ENCODE measurements around the gene COX7B2.

COX7B2 gene

DNA sequence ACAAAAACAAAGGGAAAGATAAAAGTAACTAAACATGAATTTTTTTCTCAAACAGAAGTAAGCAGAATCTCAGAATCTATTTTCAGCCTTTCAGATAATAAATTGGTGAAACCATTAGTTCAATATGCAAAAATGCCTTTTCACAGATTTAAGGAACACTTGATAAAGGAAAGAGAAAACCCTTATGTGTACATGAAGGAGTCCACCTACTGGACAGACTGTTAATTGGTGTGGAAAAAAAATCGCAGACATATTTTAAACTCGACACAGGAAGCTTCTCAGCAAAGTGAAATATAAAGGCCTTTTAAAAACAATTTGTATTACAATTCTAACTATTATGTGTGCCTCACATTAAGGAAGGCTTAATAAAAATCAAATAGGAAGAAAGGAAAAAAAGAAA lies 22.3 kb downstream of the COX7B2 start:
- DNase-seq: no peak

DNA sequence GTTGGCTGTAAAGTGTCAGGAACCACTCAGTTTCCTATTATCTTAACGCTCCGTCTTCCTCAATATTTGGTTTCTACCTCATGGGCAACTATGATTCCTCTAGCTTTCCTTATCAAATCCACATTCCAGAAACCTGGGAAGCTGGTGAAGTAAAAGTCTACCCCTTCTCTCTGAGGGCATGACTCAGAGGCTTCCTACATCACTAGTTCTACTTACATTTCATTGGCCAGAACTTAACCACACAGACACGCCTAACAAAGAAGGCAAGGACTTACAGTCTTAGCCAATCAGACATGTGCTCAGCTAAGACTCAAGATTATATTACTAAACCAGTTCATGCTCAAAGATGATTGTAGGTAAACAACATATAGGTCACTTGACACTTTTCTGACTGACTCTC lies 30.4 kb downstream of the COX7B2 start:
- no peak for DNase-seq

DNA sequence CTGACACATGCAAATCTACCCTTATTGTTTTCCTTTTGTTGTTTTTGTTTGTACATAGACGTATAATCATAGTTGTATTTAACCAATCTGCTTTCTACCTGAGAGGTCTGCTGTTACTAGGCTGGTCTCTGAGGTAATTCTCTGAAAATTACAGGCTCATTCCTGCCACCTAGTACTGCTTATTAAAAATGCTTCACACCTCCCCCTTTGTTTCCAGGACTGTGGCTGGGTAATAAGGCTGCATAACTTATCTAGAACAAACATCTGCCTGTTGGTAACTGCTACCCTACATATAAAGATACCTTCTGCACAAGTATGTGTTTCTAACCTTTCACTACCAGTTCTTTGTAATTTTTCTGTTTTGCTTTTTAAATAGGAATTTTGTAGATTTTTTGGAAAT lies 34.2 kb downstream of the COX7B2 start:
- no peak for DNase-seq

DNA sequence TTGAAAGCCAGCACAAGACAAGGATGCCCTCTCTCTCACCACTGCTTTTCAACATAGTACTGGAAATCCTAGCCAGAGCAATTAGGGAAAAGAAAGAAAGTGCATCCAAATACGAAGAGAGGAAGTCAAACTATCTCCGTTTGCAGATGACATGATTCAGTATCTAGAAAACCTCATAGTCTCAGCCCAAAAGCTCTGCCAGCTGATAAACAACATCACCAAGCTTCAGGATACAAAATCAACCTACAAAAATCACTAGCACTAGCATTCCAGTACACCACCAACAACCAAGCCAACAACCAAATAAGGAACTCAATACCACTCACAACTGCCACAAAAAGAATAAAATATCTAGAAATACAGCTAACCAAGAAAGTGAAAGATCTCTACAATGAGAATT lies 38.6 kb downstream of the COX7B2 start:
- no peak for DNase-seq

DNA sequence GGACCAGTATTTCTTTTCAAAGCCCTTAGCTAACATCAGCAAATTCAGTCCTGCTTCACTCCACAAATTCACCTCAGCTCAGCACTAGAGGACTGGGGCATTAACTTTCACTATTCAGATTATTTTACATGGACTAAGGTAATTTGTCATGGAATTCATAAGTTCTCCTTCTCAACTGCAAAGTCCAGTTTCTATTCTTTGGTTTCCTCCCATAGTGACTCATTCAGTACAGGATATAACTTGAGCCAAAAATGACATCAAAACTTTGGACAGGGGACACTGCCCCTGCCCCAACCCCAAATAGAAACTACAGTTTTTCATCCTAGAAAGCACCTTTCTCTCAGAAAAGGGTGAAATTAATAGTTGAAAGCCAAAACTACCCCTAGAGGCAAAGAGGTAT lies 52.7 kb downstream of the COX7B2 start:
- DNase-seq: no peak

DNA sequence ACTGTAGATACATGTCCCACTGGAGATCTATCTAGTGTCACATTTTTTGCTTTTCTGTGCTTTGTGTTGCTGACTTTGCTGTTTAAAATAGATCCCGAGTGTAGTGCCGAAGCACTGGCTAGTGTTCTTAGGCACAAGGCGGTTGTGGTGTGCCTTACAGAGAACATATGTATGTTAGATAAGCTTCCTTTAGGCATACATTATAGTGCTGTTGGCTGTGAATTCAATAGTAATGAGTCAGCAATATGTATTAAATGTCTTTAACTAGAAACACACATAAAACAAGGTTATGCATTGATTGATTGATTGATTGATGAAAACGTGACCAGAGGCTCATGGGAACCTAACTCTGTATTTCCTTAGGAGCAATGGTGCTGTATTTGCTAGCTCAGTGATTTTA lies 56.2 kb downstream of the COX7B2 start:
- no peak for DNase-seq

DNA sequence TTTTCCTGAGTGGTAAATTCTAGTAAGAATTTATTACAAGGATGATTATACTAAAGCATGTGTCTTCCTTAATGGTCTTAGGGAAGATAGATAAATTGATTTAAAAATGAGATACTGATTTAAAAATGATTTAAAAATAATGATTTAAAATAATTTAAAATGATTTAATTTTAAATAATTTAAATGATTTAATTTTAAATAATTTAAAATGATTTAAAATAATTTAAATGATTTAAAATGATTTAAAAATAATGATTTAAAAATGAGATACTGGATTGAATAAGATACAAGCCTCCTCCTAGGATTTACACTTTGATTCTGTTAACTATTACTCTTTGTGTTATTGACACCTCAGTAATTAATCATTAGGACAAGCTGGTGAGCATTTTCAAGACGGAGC lies 59.0 kb downstream of the COX7B2 start:
- DNase-seq: no peak

DNA sequence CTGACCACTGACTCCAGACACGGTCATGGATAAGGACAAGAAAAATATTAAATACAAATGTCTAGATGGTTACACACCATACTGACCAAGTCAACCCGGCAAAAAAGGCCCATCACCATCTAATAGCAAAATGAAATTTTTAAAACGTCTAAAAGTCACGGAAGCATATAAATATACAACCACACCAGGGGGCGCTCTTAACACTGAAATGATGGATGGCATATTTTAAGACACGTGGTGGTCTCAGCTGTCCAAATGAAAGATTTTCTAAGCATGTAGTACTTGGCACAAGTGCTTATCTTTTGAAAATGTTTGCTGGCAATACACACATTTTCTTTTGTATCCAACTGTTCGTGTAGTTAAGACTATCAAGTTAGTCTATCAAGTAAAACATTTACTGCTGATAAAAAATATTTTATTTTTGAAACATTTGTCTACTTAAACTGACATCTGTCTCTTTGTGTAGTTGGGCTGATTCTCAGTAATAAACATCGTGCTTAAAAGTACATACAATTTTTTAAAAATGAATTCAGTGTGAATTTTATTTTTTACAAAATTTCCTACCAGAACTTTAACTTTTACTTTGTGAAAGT lies 64.6 kb downstream of the COX7B2 start:
- DNase-seq: peak; percentile 43

DNA sequence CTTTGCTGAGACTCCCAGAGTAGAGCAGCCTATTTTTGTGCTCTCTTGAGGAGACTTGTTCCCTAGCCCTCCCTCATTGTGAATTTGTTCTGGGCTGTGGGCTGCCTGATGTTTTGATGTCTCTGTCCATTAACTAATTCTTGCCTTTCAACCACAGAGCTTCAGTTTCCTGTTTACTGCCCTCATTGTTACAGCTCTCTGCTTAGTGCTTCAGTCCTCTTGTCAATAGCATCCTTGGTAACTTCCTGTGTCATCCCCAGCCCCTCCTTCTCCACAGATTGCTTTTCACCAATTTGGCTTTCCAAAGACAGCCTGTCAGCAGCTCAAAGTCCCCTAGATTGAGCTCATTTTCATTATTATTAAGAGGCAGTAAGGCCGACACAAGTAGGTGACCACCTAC lies 69.9 kb downstream of the COX7B2 start:
- DNase-seq: no peak

DNA sequence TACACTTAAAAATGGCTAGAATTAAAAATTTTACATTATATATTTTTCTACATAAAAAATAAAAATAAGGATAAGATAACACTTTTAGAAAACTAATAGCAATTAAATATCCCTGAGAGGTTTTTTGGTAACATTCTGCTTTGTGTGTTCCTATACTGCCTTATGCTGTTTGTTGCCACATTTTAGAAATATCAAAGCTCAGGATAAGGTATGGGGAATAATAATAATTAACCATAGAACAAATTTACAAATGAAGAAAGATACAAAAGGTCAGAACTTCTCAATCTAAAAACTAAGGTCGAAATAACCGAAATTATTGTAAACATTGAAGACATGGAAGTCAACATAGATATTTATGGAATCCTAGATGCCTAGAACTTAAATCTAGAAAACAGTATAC lies 71.4 kb downstream of the COX7B2 start:
- no peak for DNase-seq

DNA sequence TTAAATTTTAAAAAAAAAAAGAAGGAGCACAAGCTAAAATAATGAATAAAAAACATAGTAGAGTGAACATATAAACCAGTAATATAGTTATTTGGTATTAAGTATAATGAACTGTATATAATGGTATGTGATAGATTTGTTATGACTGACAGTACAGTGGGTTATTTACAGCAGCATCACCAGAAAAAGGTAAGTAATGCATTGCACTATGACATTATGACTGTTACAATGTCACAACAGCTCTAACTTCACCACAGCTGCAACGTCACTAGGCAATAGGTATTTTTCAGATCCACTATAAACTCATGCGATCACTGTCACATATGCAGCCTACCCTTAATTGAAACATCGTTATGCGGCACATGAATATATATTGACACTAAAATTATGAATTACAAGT lies 72.5 kb downstream of the COX7B2 start:
- DNase-seq: no peak

DNA sequence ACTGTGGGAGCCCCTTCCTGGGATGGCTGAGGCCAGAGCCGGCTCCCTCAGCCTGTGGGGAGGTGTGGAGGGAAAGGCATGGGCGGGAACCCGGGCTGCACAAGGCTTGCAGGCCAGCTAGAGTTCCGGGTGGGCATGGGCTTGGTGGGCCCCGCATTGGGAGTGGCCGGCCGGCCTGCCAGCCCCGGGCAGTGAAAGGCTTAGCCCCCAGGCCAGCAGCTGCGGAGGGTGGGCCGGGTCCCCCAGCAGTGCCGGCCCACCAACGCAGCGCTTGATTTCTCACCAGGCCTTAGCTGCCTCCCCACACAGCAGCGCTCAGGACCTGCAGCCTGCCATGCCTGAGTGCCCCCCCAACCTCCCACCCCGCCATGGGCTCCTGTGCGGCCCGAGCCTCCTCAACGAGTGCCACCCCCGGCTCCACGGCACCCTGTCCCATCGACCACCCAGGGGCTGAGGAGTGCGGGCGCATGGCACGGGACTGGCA lies 78.0 kb downstream of the COX7B2 start:
- no peak for DNase-seq

DNA sequence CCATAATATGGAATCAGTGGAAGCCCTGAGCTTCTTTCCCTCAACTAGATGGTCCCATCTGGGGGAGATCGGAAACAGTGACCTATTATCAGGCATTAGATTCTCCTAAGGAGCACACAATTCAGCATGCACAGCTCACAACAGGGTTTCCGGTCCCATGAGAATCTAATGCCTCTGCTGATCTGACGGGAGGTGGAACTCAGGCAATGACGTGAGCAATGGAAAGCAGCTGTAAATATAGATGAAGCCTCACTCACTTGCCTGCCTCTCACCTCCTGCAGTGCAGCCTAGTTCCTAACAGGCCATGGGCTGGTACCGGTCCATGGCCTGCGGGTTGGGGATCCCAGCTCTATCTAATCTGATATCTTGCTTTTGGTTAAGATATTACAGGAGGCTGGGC lies 88.9 kb downstream of the COX7B2 start:
- DNase-seq: no peak

DNA sequence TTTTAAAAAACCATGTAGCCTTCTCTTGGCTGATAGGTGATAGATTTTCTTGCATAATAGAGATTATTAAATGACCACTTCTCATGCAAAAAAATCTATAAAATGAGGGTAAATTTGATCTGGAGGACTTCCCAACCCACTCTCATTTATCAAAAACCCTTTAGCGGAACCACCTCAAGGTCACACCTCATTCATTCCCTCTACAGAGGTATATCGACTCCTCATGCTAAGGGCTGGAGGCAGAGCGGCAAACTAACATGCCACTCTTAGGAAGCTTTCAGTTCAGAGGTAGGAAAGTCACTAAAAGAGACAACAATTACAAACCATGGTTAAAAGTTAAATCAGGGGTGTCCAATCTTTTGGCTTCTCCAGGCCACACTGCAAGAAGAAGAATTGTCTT lies 90.0 kb downstream of the COX7B2 start:
- no peak for DNase-seq

DNA sequence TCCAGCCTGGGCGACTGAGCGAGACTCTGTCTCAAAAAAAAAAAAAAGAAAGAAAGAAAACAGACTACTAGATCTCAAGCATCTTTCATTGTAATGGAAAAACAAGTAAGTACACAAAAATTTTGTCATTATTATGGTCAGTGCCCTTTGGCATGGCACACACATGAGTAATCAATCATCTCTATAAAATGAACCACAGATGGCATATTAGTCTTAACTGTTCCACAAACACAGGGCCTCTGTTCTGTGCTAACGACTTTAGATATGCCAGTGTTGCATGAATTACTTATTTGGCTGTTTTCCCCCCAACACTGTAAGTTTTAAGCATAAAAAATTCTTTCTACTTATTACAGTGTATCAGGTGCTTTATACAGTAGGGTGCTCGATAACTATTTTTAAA lies 90.4 kb downstream of the COX7B2 start:
- DNase-seq: no peak

DNA sequence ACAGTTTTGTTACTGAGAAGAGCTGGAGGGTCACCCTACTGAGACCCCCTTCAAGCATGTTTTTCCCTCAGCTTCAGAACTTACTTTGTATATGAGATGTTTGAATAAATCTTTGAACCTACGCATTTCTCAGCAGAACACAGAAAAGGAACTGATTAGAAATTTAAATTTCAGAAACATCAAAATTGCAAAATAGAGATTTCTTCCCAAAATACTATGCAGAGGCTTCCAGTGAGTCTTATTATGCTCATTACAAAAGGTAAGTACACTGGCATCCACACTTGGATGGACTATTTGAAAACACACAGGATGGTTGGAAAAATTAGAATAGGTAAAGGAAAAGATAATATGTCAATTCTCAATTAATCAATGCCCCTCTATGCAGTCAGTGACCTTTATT lies 91.2 kb downstream of the COX7B2 start:
- no peak for DNase-seq

DNA sequence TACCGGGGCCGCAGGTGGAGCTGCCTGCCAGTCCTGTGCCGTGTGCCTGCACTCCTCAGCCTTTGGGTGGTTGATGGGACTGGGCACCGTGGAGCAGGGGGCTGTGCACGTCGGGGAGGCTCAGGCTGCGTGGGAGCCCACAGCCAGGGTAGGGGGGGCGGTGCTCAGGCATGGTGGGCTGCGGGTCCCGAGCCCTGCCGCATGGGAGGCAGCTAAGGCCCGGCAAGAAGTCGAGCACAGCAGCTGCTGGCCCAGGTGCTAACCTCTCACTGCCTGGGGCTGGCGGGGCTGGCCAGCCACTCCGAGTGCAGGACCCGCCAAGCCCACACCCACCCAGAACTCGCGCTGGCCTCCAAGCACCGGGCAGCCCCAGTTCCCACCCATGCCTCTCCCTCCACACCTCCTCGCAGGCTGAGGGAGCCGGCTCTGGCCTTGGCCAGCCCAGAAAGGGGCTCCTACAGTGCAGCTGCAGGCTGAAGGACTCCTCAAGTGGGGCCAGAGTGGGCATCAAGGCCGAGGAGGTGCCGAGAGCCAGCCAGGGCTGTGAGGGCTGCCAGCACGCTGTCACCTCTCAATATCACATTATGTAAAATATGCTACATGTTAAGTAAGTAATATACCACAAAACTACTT lies 104.1 kb downstream of the COX7B2 start:
- no peak for DNase-seq

DNA sequence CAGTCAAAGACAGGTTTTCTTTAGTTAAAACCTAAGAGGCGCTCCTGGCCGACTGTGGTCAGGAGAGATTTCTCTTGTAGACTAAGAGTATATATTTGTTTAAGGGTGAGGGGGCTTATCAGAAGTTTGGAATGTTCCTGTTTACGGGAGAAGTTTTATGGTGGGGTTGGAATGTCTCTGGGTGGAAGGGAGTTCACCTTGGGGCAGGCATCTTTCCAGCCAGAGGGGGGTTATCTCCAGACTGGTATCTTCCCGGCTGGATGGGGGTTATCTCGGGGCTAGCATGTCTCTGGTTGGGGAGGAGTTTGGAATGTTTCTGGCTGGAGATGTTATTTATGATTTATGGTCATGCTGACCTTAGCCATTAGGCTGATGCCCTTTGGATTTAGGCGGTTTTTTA lies 116.0 kb downstream of the COX7B2 start:
- DNase-seq: no peak

DNA sequence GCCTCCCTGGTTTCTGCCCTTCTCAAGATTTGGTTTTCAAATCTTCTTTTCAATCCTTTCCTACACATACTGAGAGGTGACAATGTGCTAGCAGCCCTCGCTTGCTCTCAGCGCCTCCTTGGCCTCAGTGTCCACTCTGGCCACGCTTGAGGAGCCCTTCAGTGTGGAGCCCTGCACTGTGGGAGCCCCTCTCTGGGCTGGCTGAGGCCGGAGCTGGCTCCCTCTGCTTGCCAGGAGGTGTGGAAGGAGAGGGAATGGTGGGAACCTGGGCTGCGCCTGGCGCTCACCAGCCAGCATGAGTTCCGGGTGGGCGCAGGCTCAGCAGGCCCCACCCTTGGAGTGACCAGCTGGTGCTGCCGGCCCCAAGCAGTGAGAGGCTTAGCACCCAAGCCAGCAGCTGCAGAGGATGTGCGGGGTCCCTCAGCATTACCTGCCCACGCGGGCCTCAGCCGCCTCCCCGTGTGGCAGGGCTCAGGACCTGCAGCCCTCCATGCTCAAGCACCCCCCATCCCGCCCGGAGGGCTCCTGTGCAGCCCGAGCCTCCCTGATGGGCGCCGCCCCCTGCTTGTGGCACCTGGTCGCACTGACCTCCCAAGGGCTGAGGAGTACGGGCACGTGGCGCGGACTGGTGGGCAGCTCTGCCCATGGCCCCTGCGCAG lies 127.5 kb downstream of the COX7B2 start:
- DNase-seq: no peak

DNA sequence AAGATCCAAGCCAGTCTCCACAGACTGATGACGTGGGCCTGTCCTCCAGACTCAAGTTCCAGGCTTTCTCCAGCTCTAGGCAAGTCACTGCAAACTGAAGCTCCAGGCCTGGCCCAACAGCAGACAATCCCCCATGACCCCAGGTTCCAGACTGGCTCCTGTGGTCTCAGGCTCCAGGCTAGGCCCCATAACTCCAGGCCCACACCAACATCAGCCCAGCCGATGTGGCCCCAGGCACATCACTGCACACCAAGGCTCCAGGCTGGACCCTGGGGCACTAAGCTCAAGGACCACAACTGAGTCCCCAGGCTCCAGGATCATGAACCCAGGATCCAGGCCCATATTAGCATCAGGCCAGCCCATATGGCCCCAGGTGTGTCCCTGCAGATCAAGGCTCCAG lies 143.6 kb downstream of the COX7B2 start:
- DNase-seq: no peak

DNA sequence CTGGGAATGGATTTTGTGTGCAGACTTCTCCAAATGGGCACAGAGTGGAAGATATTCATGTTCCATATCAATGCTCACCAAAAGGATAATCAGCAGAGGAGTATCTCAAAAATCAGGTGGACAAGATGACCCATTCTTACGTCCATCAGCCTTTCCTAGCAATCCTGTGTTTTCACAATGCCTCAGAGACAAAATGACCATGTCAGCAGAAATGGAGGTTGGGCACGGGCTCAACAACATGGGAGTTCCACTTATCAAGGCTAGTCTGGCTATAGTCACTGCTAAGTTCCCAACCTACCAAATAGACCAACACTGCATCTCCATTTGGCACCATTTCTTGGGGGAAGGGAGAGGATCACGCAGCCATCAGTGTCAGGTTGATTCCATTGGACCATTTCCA lies 179.0 kb downstream of the COX7B2 start:
- DNase-seq: no peak

DNA sequence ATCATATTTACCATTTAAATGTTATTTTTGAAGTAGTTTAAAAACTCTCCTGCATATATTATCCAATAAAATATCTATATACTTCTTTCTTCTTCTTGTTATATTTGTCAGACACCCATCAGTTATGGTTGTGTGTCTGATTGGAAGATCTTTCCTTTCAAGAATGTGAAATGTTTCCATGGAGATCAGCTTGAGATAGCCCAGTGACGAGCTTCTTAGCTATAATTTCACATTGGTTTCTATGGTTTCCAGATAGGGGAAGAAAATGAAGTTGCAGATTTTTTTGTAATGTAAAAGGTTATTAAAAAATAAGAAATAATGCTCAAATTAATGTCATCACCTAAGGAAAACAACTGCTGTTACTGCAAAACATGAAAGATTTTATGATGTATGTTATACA lies 189.0 kb downstream of the COX7B2 start:
- no peak for DNase-seq

DNA sequence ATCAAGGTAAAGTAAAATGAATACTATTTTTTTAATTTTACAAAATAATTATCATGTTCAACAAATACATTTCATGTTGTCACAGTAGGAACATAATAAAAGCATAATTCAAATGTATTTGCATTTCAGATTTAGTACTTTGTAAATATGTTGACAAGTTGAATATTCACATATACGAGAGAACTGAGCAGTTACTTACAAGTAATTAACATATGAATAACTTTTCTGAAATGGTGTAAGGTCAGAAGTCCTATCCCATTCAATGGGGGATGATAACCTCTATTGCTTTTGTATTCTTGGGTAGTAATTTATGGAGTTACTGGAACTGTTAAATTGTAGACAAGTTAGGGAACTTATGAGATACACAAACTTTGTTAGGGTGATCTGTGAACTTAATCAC lies 191.1 kb downstream of the COX7B2 start:
- no peak for DNase-seq

DNA sequence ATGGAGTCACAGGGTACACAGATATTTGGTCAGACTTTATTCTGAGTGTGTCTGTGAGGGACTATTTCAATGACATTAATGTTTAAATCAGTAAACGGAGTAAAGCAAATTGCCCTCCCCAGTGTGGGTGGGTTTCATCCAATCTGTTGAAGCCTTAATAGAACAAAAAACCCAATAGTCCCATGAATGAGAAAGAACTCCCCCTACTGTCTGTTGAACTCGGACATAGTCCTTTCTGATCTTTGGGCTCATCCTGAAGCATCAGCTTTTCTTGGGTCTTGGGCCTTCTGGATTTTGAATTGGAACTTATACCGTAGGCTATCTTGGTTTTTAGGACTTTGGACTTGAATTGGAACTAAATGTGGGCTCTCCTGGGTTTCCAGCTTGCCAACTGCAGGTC lies 193.6 kb downstream of the COX7B2 start:
- DNase-seq: no peak

DNA sequence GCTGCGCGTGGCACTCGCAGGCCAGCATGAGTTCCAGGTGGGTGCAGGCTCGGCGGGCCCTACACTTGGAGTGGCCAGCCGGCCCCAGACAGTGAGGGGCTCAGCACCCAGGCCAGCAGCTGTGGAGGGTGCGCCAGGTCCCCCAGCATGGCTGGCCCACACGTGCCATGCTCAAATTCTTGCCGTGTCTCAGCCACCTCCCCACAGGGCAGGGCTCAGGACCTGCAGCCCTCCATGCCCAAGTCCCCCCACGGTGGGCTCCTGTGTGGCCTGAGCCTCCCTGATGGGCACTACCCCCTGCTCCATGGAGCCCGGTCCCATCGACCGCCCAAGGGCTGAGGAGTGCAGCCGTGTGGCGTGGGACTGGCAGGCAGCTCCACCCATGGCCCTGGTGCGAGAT lies 210.2 kb downstream of the COX7B2 start:
- DNase-seq: no peak
